ENCODE measurements around the gene MASTL.
A peak's percentile ranks its signal among the peaks of the same experiment; 100 is the strongest.

MASTL gene

GRCh38 chr10:27155066-27155754, at the start of gene MASTL (continued):
- TF ChIP-seq BCL6B (tag by site-specific recombination; IDR thresholded peaks at IDR 0.05) = no peak
- TF ChIP-seq ZNF24 (tag by site-specific recombination; IDR thresholded peaks at IDR 0.05) = peak; percentile 38
- no peak for TF ChIP-seq ZNF423 (tag by site-specific recombination; IDR thresholded peaks at IDR 0.05)
- TF ChIP-seq ZNF785 (tag by site-specific recombination; IDR thresholded peaks at IDR 0.05) = no peak
- TF ChIP-seq ZNF549 (tag by site-specific recombination; IDR thresholded peaks at IDR 0.05) = no peak
- no peak for TF ChIP-seq ZNF510 (tag by site-specific recombination; IDR thresholded peaks at IDR 0.05; ENCODE audit: insufficient replicate concordance)
- TF ChIP-seq ZNF48 (tag by site-specific recombination; IDR thresholded peaks at IDR 0.05) = no peak
- peak; percentile 91 for TF ChIP-seq KLF9 (tag by site-specific recombination; IDR thresholded peaks at IDR 0.05; ENCODE audit: low read depth)
- no peak for TF ChIP-seq PRDM1 (tag by site-specific recombination; IDR thresholded peaks at IDR 0.05)
- TF ChIP-seq ZNF660 (tag by site-specific recombination; IDR thresholded peaks at IDR 0.05) = peak; percentile 43
- TF ChIP-seq RBAK (tag by site-specific recombination; IDR thresholded peaks at IDR 0.05) = no peak
- TF ChIP-seq ZNF654 (tag by site-specific recombination; IDR thresholded peaks at IDR 0.05; ENCODE audit: low read depth) = no peak
- TF ChIP-seq ZNF76 (tag by site-specific recombination; IDR thresholded peaks at IDR 0.05; ENCODE audit: borderline replicate concordance, low read depth) = peak; percentile 87; the same call in 1 of the 2 replicates
- TF ChIP-seq HOXC10 (CRISPR knock-in tag; IDR thresholded peaks at IDR 0.05) = 0 out of 2 replicates have a peak, but pooled peaks have one; percentile 35
- TF ChIP-seq ZNF202 (tag by site-specific recombination; IDR thresholded peaks at IDR 0.05; ENCODE audit: borderline replicate concordance) = no peak
- no peak for TF ChIP-seq ZNF280C (tag by site-specific recombination; IDR thresholded peaks at IDR 0.05)
- peak; percentile 93 for TF ChIP-seq ZNF121 (tag by site-specific recombination; IDR thresholded peaks at IDR 0.05)
- no peak for TF ChIP-seq ZNF791 (tag by site-specific recombination; IDR thresholded peaks at IDR 0.05)
- 0 out of 2 replicates have a peak, but pooled peaks have one; percentile 25 for TF ChIP-seq ZIC2 (tag by site-specific recombination; IDR thresholded peaks at IDR 0.05)
- TF ChIP-seq OSR2 (tag by site-specific recombination; IDR thresholded peaks at IDR 0.05) = no peak
- TF ChIP-seq TRIM28 (IDR thresholded peaks at IDR 0.05; ENCODE audit: borderline replicate concordance, low read length) = no peak
- TF ChIP-seq SP3 (tag by site-specific recombination; IDR thresholded peaks at IDR 0.05) = peak; percentile 98
- TF ChIP-seq ZNF114 (tag by site-specific recombination; IDR thresholded peaks at IDR 0.05) = no peak
- TF ChIP-seq ZNF266 (tag by site-specific recombination; IDR thresholded peaks at IDR 0.05; ENCODE audit: low read depth) = no peak
- TF ChIP-seq ZNF146 (tag by site-specific recombination; IDR thresholded peaks at IDR 0.05) = 0 out of 2 replicates have a peak, but pooled peaks have one; percentile 23
- TF ChIP-seq HOXD13 (CRISPR knock-in tag; IDR thresholded peaks at IDR 0.05; ENCODE audit: borderline replicate concordance) = no peak
- no peak for TF ChIP-seq ZNF211 (tag by site-specific recombination; IDR thresholded peaks at IDR 0.05; ENCODE audit: low read depth)
- TF ChIP-seq TCF7L2 (IDR thresholded peaks at IDR 0.05; ENCODE audit: borderline replicate concordance, low read depth, low read length) = no peak; the same call in 1 of the 2 replicates
- TF ChIP-seq EGR2 (tag by site-specific recombination; IDR thresholded peaks at IDR 0.05; ENCODE audit: low read depth) = peak; percentile 98
- no peak for TF ChIP-seq ZNF621 (tag by site-specific recombination; IDR thresholded peaks at IDR 0.05)
- peak; percentile 93; the same call in 1 of the 2 replicates for TF ChIP-seq KLF8 (tag by site-specific recombination; IDR thresholded peaks at IDR 0.05)
- no peak for TF ChIP-seq ZNF529 (tag by site-specific recombination; IDR thresholded peaks at IDR 0.05; ENCODE audit: insufficient replicate concordance)
- peak; percentile 47; the same call in 1 of the 2 replicates for TF ChIP-seq ZNF391 (tag by site-specific recombination; IDR thresholded peaks at IDR 0.05; ENCODE audit: borderline replicate concordance, low read depth)
- TF ChIP-seq ZXDB (tag by site-specific recombination; IDR thresholded peaks at IDR 0.05) = peak; percentile 85
- TF ChIP-seq ZNF112 (tag by site-specific recombination; IDR thresholded peaks at IDR 0.05) = no peak
- no peak for TF ChIP-seq ZSCAN4 (tag by site-specific recombination; IDR thresholded peaks at IDR 0.05)
- TF ChIP-seq SP7 (tag by site-specific recombination; IDR thresholded peaks at IDR 0.05) = peak; percentile 88
- TF ChIP-seq ZNF37A (tag by site-specific recombination; IDR thresholded peaks at IDR 0.05) = no peak
- no peak for TF ChIP-seq SALL2 (tag by site-specific recombination; IDR thresholded peaks at IDR 0.05; ENCODE audit: borderline replicate concordance)

Measured in HEK293 (cell line).